Adrenal gland (tissue), 5 donors: ENCODE data around the gene GMPPA.

ENCODE experiments used
- CTCF ChIP-seq, 6 experiments: fragments of 450-650 bp in 4 of 6; fragments of 200-600 bp in 2 of 6; sonication (generic) in 1 of 6; IDR thresholded peaks; 1 replicate in 5 of 6; 2 replicates in 1 of 6; pipeline versions ENCODE4 v1.5.1 to v1.8.0; 2016 to 2021; ENCODE audit warnings: antibody characterized with exemption in 6 of 6, mild to moderate bottlenecking in 2 of 6, moderate library complexity in 1 of 6
- POLR2A ChIP-seq, 2 donors: fragments of 450-650 bp; IDR thresholded peaks; one replicate each; pipeline ENCODE4 v1.6.1; 2017; ENCODE audit warnings: antibody characterized with exemption in 2 of 2, mild to moderate bottlenecking in 2 of 2, moderate library complexity in 1 of 2
- donor health status: DM: no; HTN: no; CAD: no.

GRCh38 chr2:219489315-219489714, 9.4 kb upstream of the GMPPA start:
- TF ChIP-seq CTCF (IDR thresholded peaks at IDR 0.05) (no peak), POLR2A (IDR thresholded peaks at IDR 0.05) (no peak)
